Neuron (in vitro differentiated cells): Measurements from ENCODE around the gene C10orf143.
"Not testable (repeated sequence)": the region's sequence is repeated elsewhere in the genome, so short reads cannot be mapped to it uniquely, and the experiment has no call there.

ENCODE experiments used
- H2AFZ ChIP-seq: one replicate; pipeline ENCODE4 v1.6.1; 2013; ENCODE audit warnings: low read depth, mild to moderate bottlenecking, inconsistent platforms, low read length, moderate library complexity
- H3K27me3 ChIP-seq: one replicate; pipeline ENCODE4 v1.6.1; 2013; ENCODE audit warnings: low read length; ENCODE audit not compliant: insufficient read depth
- H3K36me3 ChIP-seq: one replicate; pipeline ENCODE4 v1.6.1; 2013; ENCODE audit warnings: low read length; ENCODE audit not compliant: insufficient read depth
- H3K4me1 ChIP-seq: one replicate; pipeline ENCODE4 v1.6.1; 2013; ENCODE audit warnings: low read length; ENCODE audit not compliant: insufficient read depth
- H3K4me3 ChIP-seq: 2 replicates; pipeline ENCODE4 v1.5.1; 2013; ENCODE audit warnings: mild to moderate bottlenecking, low read length, moderate library complexity
- H3K9me3 ChIP-seq: one replicate; pipeline ENCODE4 v1.6.1; 2013; ENCODE audit warnings: low read length

Gene C10orf143

GRCh38 chr10:130105724-130106123, 4.9 kb downstream of the C10orf143 start:
- Histone ChIP-seq H3K4me1 (peaks cover 8% of the 10 kb centered on the region), H3K36me3 (no peaks in the 10 kb centered on the region), H3K9me3 (no peaks in the 10 kb centered on the region), H2AFZ (no peak overlapping the region), H3K4me3 (no peak overlapping the region), H3K27me3 (no peaks in the 10 kb centered on the region)

GRCh38 chr10:130099344-130099743, 11.3 kb downstream of the C10orf143 start:
- H3K27me3 ChIP-seq: no peaks in the 10 kb centered on the region
- no peaks in the 10 kb centered on the region for H3K36me3 ChIP-seq
- H2AFZ ChIP-seq: no peak overlapping the region
- no peak overlapping the region for H3K4me3 ChIP-seq
- H3K4me1 ChIP-seq: no peaks in the 10 kb centered on the region
- no peaks in the 10 kb centered on the region for H3K9me3 ChIP-seq

GRCh38 chr10:130090565-130090964, 20.1 kb downstream of the C10orf143 start:
- not testable (repeated sequence) for H3K4me3 ChIP-seq, H3K27me3 ChIP-seq, H3K4me1 ChIP-seq, H3K36me3 ChIP-seq, H3K9me3 ChIP-seq, H2AFZ ChIP-seq

- peaks cover 5% of the 10 kb centered on the region for H3K4me1 ChIP-seq
- no peaks in the 10 kb centered on the region for H3K9me3 ChIP-seq
- no peaks in the 10 kb centered on the region for H3K27me3 ChIP-seq
- H2AFZ ChIP-seq: no peak overlapping the region
- no peaks in the 10 kb centered on the region for H3K36me3 ChIP-seq
- H3K4me3 ChIP-seq: no peak overlapping the region
Observed at GRCh38 chr10:130080461-130080814, 30.2 kb downstream of the C10orf143 start.

GRCh38 chr10:130079614-130080460, 30.8 kb downstream of the C10orf143 start:
- Histone ChIP-seq H3K27me3 (no peaks in the 10 kb centered on the region), H3K36me3 (no peaks in the 10 kb centered on the region)

GRCh38 chr10:130078120-130078519, 32.5 kb downstream of the C10orf143 start:
- H3K27me3 ChIP-seq: no peaks in the 10 kb centered on the region
- no peaks in the 10 kb centered on the region for H3K36me3 ChIP-seq
- H3K9me3 ChIP-seq: no peaks in the 10 kb centered on the region
- H3K4me1 ChIP-seq: peaks cover 5% of the 10 kb centered on the region
- H2AFZ ChIP-seq: no peak overlapping the region
- H3K4me3 ChIP-seq: no peak overlapping the region

More at GRCh38 chr10:130079614-130080460, 30.8 kb downstream of the C10orf143 start:
- Histone ChIP-seq H2AFZ (no peak overlapping the region), H3K4me1 (peaks cover 5% of the 10 kb centered on the region), H3K9me3 (no peaks in the 10 kb centered on the region), H3K4me3 (no peak overlapping the region)

- no peaks in the 10 kb centered on the region for H3K27me3 ChIP-seq
- H3K4me3 ChIP-seq: no peak overlapping the region
- no peaks in the 10 kb centered on the region for H3K9me3 ChIP-seq
- no peak overlapping the region for H2AFZ ChIP-seq
- H3K4me1 ChIP-seq: peaks cover 5% of the 10 kb centered on the region
- H3K36me3 ChIP-seq: no peaks in the 10 kb centered on the region
Observed at GRCh38 chr10:130076681-130077080, 33.9 kb downstream of the C10orf143 start.

- Histone ChIP-seq H3K4me1 (peaks cover 5% of the 10 kb centered on the region), H3K4me3 (no peak overlapping the region), H3K9me3 (no peaks in the 10 kb centered on the region), H3K36me3 (no peaks in the 10 kb centered on the region), H3K27me3 (no peaks in the 10 kb centered on the region), H2AFZ (no peak overlapping the region)
Observed at GRCh38 chr10:130074639-130075038, 36.0 kb downstream of the C10orf143 start.

- no peaks in the 10 kb centered on the region for H3K36me3 ChIP-seq
- peaks cover 5% of the 10 kb centered on the region for H3K4me1 ChIP-seq
- H3K4me3 ChIP-seq: no peak overlapping the region
- H3K27me3 ChIP-seq: no peaks in the 10 kb centered on the region
- no peaks in the 10 kb centered on the region for H3K9me3 ChIP-seq
- H2AFZ ChIP-seq: no peak overlapping the region
Observed at GRCh38 chr10:130073912-130074311, 36.7 kb downstream of the C10orf143 start.

GRCh38 chr10:130072247-130072646, 38.4 kb downstream of the C10orf143 start:
- Histone ChIP-seq H3K9me3 (no peaks in the 10 kb centered on the region), H3K4me1 (no peaks in the 10 kb centered on the region), H3K36me3 (no peaks in the 10 kb centered on the region), H3K27me3 (no peaks in the 10 kb centered on the region), H2AFZ (no peak overlapping the region), H3K4me3 (no peak overlapping the region)

- H3K27me3 ChIP-seq: no peaks in the 10 kb centered on the region
- no peaks in the 10 kb centered on the region for H3K36me3 ChIP-seq
- no peaks in the 10 kb centered on the region for H3K4me1 ChIP-seq
- H3K9me3 ChIP-seq: no peaks in the 10 kb centered on the region
- no peak overlapping the region for H2AFZ ChIP-seq
- no peak overlapping the region for H3K4me3 ChIP-seq
Observed at GRCh38 chr10:130067893-130068292, 42.7 kb downstream of the C10orf143 start.

GRCh38 chr10:130066743-130067142, 43.9 kb downstream of the C10orf143 start:
- H2AFZ ChIP-seq: no peak overlapping the region
- H3K27me3 ChIP-seq: no peaks in the 10 kb centered on the region
- no peaks in the 10 kb centered on the region for H3K4me1 ChIP-seq
- no peaks in the 10 kb centered on the region for H3K36me3 ChIP-seq
- H3K9me3 ChIP-seq: no peaks in the 10 kb centered on the region
- no peak overlapping the region for H3K4me3 ChIP-seq

GRCh38 chr10:130065251-130065650, 45.4 kb downstream of the C10orf143 start:
- no peak overlapping the region for H2AFZ ChIP-seq
- no peaks in the 10 kb centered on the region for H3K4me1 ChIP-seq
- H3K27me3 ChIP-seq: no peaks in the 10 kb centered on the region

GRCh38 chr10:130064783-130065182, 45.8 kb downstream of the C10orf143 start:
- Histone ChIP-seq H2AFZ (no peak overlapping the region), H3K4me3 (no peak overlapping the region), H3K36me3 (no peaks in the 10 kb centered on the region), H3K27me3 (no peaks in the 10 kb centered on the region), H3K9me3 (no peaks in the 10 kb centered on the region), H3K4me1 (no peaks in the 10 kb centered on the region)

More at GRCh38 chr10:130065251-130065650, 45.4 kb downstream of the C10orf143 start:
- Histone ChIP-seq H3K36me3 (no peaks in the 10 kb centered on the region), H3K4me3 (no peak overlapping the region), H3K9me3 (no peaks in the 10 kb centered on the region)
